ENCODE data around the gene CAP2. TPM values are rescaled to one million over a fixed set of nuclear protein-coding genes. Genes with fewer than 3 reads are reported as not detected.

Gene CAP2, protein sequence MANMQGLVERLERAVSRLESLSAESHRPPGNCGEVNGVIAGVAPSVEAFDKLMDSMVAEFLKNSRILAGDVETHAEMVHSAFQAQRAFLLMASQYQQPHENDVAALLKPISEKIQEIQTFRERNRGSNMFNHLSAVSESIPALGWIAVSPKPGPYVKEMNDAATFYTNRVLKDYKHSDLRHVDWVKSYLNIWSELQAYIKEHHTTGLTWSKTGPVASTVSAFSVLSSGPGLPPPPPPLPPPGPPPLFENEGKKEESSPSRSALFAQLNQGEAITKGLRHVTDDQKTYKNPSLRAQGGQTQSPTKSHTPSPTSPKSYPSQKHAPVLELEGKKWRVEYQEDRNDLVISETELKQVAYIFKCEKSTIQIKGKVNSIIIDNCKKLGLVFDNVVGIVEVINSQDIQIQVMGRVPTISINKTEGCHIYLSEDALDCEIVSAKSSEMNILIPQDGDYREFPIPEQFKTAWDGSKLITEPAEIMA
- total RNA-seq: 3.5 and 3.6 TPM in 2 replicates

DNA sequence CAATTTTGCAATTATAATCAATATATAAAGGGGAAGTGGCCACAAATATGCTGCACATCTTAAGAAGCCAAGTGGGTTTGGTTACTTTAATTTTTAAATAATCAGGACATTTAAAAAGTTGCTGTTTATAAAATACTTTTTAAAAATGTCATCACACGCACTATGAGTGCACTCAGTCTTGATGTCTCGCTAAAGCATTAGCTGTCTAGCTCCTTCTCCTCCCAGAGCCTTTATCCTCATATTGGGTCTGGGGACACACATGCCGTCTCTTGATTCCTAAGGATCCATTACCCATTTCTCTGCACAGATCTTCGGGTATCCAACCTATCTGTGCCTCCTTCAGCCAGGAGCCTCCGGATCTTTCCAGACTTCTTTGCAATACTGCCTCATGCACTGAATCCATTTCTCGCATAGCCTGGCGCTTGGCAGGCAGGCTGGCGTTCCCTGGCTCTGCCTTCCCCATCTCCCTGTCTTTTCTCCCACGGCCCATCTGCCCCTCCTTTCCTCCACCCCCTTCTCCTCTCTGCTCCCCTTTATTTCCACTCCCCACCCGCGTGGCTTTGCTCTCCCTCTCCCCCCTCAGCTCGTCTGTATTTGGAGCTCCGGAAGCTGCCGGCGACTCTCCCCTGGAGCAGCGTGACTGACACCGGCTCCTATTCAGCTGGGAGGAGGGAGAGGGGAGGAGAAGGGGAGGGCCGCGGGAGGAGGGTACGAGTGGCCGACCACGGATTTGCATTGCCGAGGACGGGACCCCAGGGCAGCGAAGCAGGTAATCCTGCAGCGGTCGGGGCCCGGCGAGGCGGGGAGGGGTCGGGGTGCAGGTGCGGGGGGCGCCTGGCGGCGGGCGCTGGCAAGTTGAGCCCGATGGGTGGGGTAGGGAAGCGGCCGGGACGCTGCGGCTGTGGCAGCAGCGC lies at the start of gene CAP2:
Gene CAP2 (plus strand): TSS at position 618 of the 914 bp plus-strand sequence. CDS start 27,961 bp downstream, outside the sequence.

GRCh38 chr6:17599877-17600526 lies 206.6 kb downstream of the CAP2 start, which contains the start of gene FAM8A1:
Gene FAM8A1, plus strand, starts transcription at chr6:17600302. Its CDS starts 108 bp downstream, at chr6:17600410.

Other genes starting within 250 kb of the CAP2 start
- gene RBM24, start 112.2 kb upstream of the CAP2 start, total RNA-seq: 0.29 and 2.3 TPM in 2 replicates
- 21.7 and 25.0 TPM in 2 replicates for gene FAM8A1, start 206.7 kb downstream of the CAP2 start, total RNA-seq